ENCODE data around the gene AJUBA.

DNA sequence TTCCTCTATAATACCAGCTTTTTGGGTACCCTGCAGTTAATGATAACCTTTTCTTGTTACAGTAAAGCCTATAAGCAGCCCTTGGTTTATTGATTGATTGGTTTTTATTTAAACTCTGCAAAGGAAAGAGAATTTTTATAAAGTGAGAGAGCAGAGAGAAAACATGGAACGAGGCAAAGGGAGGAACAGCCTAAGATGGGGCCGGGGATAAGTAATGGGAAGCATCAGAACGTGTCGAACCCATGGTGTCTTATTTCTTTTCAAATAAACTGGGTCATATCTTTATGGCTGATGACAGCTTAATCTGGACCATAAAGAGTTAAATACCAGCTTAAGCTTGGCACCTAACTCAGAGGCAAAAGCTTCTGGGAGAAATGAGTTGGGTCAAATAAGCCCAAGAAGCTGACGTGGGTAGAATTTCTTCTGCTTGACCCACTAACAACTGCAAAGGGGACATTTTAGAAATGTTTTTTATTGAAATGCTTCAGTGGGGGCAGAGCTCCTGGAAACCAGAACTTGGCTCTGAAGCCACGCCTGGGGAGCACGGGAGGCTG lies 39.6 kb upstream of the AJUBA start:
- TF ChIP-seq EZH2 (IDR thresholded peaks at IDR 0.05; ENCODE audit: borderline replicate concordance, insufficient read depth, low read depth, low read length, poor library complexity, severe bottlenecking): no peak
- TF ChIP-seq CTCF (IDR thresholded peaks at IDR 0.05): no peak

Data from B cell (primary cell).